Thyroid gland (tissue), 4 donors: ENCODE data around the gene MT4. TPM values are rescaled to one million over a fixed set of nuclear protein-coding genes. Genes with fewer than 3 reads are reported as not detected.

ENCODE experiments used
- DNase-seq, 2 donors: peaks; one replicate each; pipeline ENCODE4 v3.0.0-alpha.2; 2019
- H3K27ac ChIP-seq, 3 donors: fragments of 200-600 bp; sonication (generic); 1 replicate in 2 of 3; 2 replicates in 1 of 3; pipeline ENCODE4 v1.5.1; 2016 to 2019; ENCODE audit warnings: mild to moderate bottlenecking in 1 of 3, moderate library complexity in 1 of 3
- H3K27me3 ChIP-seq: fragments of 200-600 bp; sonication (generic); one replicate; pipeline ENCODE4 v1.5.1; 2019
- H3K36me3 ChIP-seq, 2 donors: fragments of 200-600 bp; sonication (generic); one replicate each; pipeline ENCODE4 v1.5.1; 2016 to 2019
- H3K4me1 ChIP-seq, 2 donors: fragments of 200-600 bp; sonication (generic); one replicate each; pipeline ENCODE4 v1.5.1; 2017 to 2019
- H3K4me3 ChIP-seq, 3 donors: fragments of 200-600 bp; sonication (generic); replicated peaks in 1 of 3; 1 replicate in 2 of 3; 2 replicates in 1 of 3; pipeline ENCODE4 v1.5.1; 2016; ENCODE audit warnings: mild to moderate bottlenecking in 1 of 3
- H3K9me3 ChIP-seq: fragments of 200-600 bp; sonication (generic); one replicate; pipeline ENCODE4 v1.5.1; 2017
- POLR2A ChIP-seq, 2 donors: fragments of 450-650 bp; IDR thresholded peaks; one replicate each; pipeline ENCODE4 v1.6.1; 2017; ENCODE audit warnings: antibody characterized with exemption in 2 of 2, mild to moderate bottlenecking in 2 of 2, moderate library complexity in 1 of 2
- WGBS, 2 donors: methylation state at CpG; one replicate each; pipeline ENCODE4 v1.1.5; 2017; 5-methylcytosine and 5-hydroxymethylcytosine counted together
- intact Hi-C: fragments of 100-400 bp; cut with DNase I; formaldehyde crosslinking; loops from one replicate; pipeline ENCODE4 v1.15.1; 2023
- total RNA-seq, 4 donors: library from RNA; depleted of rRNA; stranded (reverse); fragments of >200 nt; gene quantifications; one replicate each; pipeline ENCODE4 v1.2.3, GENCODE V29; 2016
- TF ChIP-seq, protein P1 (sequence below), 6 experiments: fragments of 200-600 bp in 3 of 6; fragments of 450-650 bp in 3 of 6; sonication (generic) in 3 of 6; IDR thresholded peaks; one replicate each; pipeline ENCODE4 v1.5.1; 2016 to 2019; ENCODE audit warnings: antibody characterized with exemption in 6 of 6, mild to moderate bottlenecking in 2 of 6, inconsistent platforms in 1 of 6, moderate library complexity in 1 of 6

The MT4 gene
- total RNA-seq, 4 donors from 2014 or later: not detected

DNA sequence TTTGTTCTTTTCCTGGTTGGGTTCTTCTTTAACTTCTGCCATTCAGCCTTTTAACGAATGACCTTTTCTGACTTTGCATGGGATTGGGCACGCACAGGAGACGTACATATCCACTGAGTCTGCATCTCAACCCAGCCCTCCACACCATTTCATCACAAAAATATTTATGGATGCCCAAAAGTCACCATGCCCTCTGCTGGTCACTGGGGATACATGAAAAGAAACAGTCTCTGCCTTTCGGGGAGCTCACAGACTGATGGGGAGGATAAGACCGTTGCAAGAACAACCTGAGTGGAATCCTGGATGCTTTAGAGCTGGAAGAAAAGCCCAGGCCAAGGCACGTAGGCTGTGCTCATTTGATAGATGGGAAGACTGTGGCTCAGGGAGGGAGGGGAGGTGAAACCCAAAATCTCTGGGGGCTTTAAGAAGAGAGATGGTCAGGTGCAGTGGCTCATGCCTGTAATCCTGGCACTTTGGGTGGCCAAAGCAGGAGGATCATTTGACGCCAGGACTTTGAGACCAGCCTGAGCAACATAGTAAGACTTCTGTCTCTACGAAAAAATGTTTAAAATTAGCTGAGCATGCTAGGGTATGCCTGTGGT, 35.6 kb downstream of the MT4 start:
- no peaks in the 10 kb centered on the region for H3K36me3 ChIP-seq
- peaks cover 0 to 2% of the 10 kb centered on the region in 2 donors for H3K4me1 ChIP-seq
- no peak overlapping the region for H3K4me3 ChIP-seq
- intact Hi-C loops: loop anchor here (10.0 kb wide), 1 partner anchor 86 kb away; no protein-coding TSS in a partner anchor
- TF ChIP-seq POLR2A (IDR thresholded peaks at IDR 0.05): no peak
- TF ChIP-seq, protein P1, sequence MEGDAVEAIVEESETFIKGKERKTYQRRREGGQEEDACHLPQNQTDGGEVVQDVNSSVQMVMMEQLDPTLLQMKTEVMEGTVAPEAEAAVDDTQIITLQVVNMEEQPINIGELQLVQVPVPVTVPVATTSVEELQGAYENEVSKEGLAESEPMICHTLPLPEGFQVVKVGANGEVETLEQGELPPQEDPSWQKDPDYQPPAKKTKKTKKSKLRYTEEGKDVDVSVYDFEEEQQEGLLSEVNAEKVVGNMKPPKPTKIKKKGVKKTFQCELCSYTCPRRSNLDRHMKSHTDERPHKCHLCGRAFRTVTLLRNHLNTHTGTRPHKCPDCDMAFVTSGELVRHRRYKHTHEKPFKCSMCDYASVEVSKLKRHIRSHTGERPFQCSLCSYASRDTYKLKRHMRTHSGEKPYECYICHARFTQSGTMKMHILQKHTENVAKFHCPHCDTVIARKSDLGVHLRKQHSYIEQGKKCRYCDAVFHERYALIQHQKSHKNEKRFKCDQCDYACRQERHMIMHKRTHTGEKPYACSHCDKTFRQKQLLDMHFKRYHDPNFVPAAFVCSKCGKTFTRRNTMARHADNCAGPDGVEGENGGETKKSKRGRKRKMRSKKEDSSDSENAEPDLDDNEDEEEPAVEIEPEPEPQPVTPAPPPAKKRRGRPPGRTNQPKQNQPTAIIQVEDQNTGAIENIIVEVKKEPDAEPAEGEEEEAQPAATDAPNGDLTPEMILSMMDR (IDR thresholded peaks at IDR 0.05): peak in 5 of 6 experiments; percentile 31 to 63 (median 48)
- no peaks in the 10 kb centered on the region for H3K27me3 ChIP-seq
- 42 to 44% methylated on average over 8 of the region's 8 CpGs for WGBS, 2 donors
- H3K27ac ChIP-seq: no peak overlapping the region
- no peaks in the 10 kb centered on the region for H3K9me3 ChIP-seq
- peak; percentile 39 to 40 for DNase-seq

DNA sequence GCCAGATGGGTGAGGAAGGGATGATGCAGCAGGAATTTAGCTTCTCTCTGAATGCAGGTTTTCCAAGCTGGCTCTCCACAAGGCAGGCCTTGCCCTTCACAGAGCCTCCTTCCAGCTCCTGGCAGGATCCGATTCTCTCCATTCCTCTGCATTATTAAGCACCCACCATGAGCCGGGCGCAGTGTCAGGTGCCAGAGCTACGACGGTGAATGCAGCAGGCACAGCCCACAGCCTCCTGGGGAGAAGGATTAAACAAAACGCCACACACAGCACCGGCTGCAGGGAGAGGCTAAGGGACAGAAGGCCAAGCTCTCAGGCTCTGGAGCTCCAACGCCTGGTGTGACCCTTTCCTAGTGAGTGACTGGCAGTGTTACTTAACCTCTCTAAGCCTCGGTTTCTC, 36.5 kb downstream of the MT4 start:
- no peak for DNase-seq
- 63 to 72% methylated on average over 9 of the region's 9 CpGs for WGBS, 2 donors
- H3K4me1 ChIP-seq: peaks cover 8 to 10% of the 10 kb centered on the region in 2 donors
- intact Hi-C loops: loop anchor here (10.0 kb wide), 1 partner anchor 87 kb away; no protein-coding TSS in a partner anchor
- H3K9me3 ChIP-seq: no peaks in the 10 kb centered on the region
- H3K36me3 ChIP-seq: no peaks in the 10 kb centered on the region
- no peak overlapping the region for H3K27ac ChIP-seq
- H3K4me3 ChIP-seq: no peak overlapping the region
- no peaks in the 10 kb centered on the region for H3K27me3 ChIP-seq
- TF ChIP-seq, protein P1 (IDR thresholded peaks at IDR 0.05): no peak
- TF ChIP-seq POLR2A (IDR thresholded peaks at IDR 0.05): no peak

DNA sequence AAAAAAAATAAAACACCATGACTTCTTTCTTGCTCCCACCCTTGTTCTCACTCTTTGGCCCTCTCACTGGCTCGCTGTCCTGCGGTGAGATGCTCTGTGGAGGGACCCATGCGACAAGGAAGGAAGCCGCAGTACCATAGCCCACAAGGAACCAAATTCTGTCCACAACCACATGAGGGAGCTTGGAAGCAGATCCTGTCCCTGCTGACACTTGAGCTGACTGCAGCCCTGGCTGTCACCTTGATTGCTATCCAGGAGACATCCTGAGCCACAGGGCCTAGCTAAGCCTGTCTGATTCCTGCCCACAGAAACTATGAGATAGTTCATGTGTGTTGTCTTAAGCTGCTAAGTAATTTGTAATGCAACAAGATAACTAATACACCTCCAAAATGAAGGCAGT, 38.7 kb downstream of the MT4 start:
- Histone ChIP-seq H3K36me3 (no peaks in the 10 kb centered on the region), H3K27me3 (no peaks in the 10 kb centered on the region), H3K9me3 (no peaks in the 10 kb centered on the region), H3K4me1 (peaks cover 26 to 29% of the 10 kb centered on the region in 2 donors), H3K27ac (no peak overlapping the region), H3K4me3 (no peak overlapping the region)
- DNase-seq: peak; percentile 62 to 68
- TF ChIP-seq, protein P1 (IDR thresholded peaks at IDR 0.05): peak in 4 of 6 experiments; percentile 40 to 70 (median 58)
- TF ChIP-seq POLR2A (IDR thresholded peaks at IDR 0.05): no peak
- intact Hi-C loops: loop anchor here (10.0 kb wide), 1 partner anchor 89 kb away; no protein-coding TSS in a partner anchor
- WGBS, 2 donors: 45 to 53% methylated on average over 4 of the region's 4 CpGs

DNA sequence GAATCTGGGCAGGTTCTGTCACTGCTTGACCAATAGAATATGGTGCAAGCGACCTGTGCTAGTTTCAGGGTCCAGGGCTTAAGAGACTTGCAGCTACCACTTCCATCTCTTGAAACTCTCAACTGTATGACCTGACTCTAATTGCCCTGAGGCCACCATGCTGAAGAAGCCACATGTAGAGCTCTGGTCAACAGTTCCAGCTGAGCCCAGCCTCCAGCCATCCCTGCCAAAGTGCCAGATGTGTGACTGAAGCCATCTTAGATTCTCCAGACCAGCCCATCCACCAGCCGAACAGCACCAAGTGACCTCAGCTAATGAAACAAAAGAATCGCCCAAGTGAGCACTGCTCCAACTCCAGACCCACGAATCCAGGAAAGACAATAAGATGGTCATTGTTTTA, 40.1 kb downstream of the MT4 start:
- Histone ChIP-seq H3K4me3 (no peak overlapping the region), H3K4me1 (peaks cover 29 to 33% of the 10 kb centered on the region in 2 donors), H3K27ac (peak overlapping the region in 1 of 3 donors; percentile 89), H3K27me3 (no peaks in the 10 kb centered on the region), H3K9me3 (no peaks in the 10 kb centered on the region), H3K36me3 (no peaks in the 10 kb centered on the region)
- no peak for TF ChIP-seq POLR2A (IDR thresholded peaks at IDR 0.05)
- TF ChIP-seq, protein P1 (IDR thresholded peaks at IDR 0.05): no peak
- intact Hi-C loops: loop anchor here (5.0 to 10.0 kb wide), 2 partner anchors 82 to 90 kb away; no protein-coding TSS in a partner anchor
- DNase-seq: no peak
- WGBS, 2 donors: 94% methylated on average over 4 of the region's 4 CpGs

DNA sequence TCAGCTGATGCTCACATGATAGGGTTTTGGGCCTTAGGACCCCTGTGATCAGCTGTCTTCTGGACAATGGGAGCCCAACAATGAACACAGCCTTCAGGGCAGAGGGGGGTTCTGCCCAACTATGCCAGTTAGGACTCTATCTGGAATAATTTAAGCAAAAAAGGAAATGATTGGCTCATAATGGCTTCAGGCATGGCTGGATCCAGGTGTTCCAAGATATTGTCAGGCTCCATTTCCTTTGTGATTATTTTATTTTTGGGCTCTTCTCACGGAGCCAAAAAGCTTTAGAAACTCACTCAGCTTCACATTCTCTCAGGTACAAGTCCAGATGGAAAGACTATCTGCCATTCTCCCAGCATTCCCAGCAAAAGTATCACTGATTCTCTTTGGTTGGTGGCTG, 40.6 kb downstream of the MT4 start:
- no peaks in the 10 kb centered on the region for H3K9me3 ChIP-seq
- no peak for DNase-seq
- intact Hi-C loops: loop anchor here (5.0 to 10.0 kb wide), 2 partner anchors 82 to 91 kb away; no protein-coding TSS in a partner anchor
- H3K27me3 ChIP-seq: no peaks in the 10 kb centered on the region
- TF ChIP-seq, protein P1 (IDR thresholded peaks at IDR 0.05): no peak
- TF ChIP-seq POLR2A (IDR thresholded peaks at IDR 0.05): no peak
- no peak overlapping the region for H3K4me3 ChIP-seq
- H3K27ac ChIP-seq: peak overlapping the region; percentile 89 to 98 (median 97)
- 52 to 77% methylated on average over 1 of the region's 1 CpG for WGBS, 2 donors
- H3K36me3 ChIP-seq: no peaks in the 10 kb centered on the region
- H3K4me1 ChIP-seq: peaks cover 34 to 38% of the 10 kb centered on the region in 2 donors
